Natural killer cell treated with Interleukin-12 subunit alpha and Interleukin-12 subunit beta and Interleukin-15 and Interleukin-18, amount 100 ng/mL, for 72 hours (primary cell): ENCODE data around the gene IL17REL. TPM values are rescaled to one million over a fixed set of nuclear protein-coding genes. Genes with fewer than 3 reads are reported as not detected.
A peak's percentile ranks its signal among the peaks of the same experiment; 100 is the strongest.

Experiments
- ATAC-seq, 2 donors: fragments of 150-1000 bp; cut with Tn5 transposase in 1 of 2; sonication (Bioruptor Pico), chemical (Tn5 transposase) in 1 of 2; 2 replicates each; pipeline ENCODE4 v1.10.0; 2021
- DNase-seq: peaks from one replicate; pipeline ENCODE4 v3.0.0; 2022; ENCODE audit warnings: low spot score
- H3K27ac Mint-ChIP-seq, 2 donors: 1 replicate in 1 of 2; 2 replicates in 1 of 2; pipeline ENCODE4 v1.8.0; 2022; ENCODE audit warnings: mixed read lengths in 2 of 2, mild to moderate bottlenecking in 1 of 2, moderate library complexity in 1 of 2
- H3K27me3 Mint-ChIP-seq, 2 donors: 1 replicate in 1 of 2; 2 replicates in 1 of 2; pipeline ENCODE4 v1.8.0; 2022; ENCODE audit warnings: mixed read lengths in 2 of 2
- H3K36me3 Mint-ChIP-seq: one replicate; pipeline ENCODE4 v1.8.0; 2022; ENCODE audit warnings: mixed read lengths
- H3K4me1 Mint-ChIP-seq, 2 donors: 1 replicate in 1 of 2; 2 replicates in 1 of 2; pipeline ENCODE4 v1.8.0; 2022; ENCODE audit warnings: low read depth in 2 of 2, mixed read lengths in 2 of 2, mild to moderate bottlenecking in 1 of 2
- H3K4me3 Mint-ChIP-seq: one replicate; pipeline ENCODE4 v1.8.0; 2022; ENCODE audit warnings: mixed read lengths
- H3K9me3 Mint-ChIP-seq: 2 replicates; pipeline ENCODE4 v1.8.0; 2022; ENCODE audit warnings: mixed read lengths
- total RNA-seq, 2 donors: library from RNA; stranded (reverse); gene quantifications; one replicate each; pipeline ENCODE4 v1.2.3, GENCODE V29; 2022

IL17REL gene
- total RNA-seq = not detected

- no peaks in the 10 kb centered on the region for H3K36me3 Mint-ChIP-seq
- H3K4me3 Mint-ChIP-seq = peak within 1 kb of the TSS; percentile 53
- DNase-seq (peak; percentile 59), ATAC-seq (no peak)
- peak within 1 kb of the TSS in 1 of 2 donors; percentile 32 for H3K27ac Mint-ChIP-seq
- H3K27me3 Mint-ChIP-seq = peaks cover 10 to 11% of the 10 kb centered on the region in 2 donors
- H3K4me1 Mint-ChIP-seq = peaks cover 0 to 18% of the 10 kb centered on the region in 2 donors
- H3K9me3 Mint-ChIP-seq = no peaks in the 10 kb centered on the region
Observed at GRCh38 chr22:50012211-50013181, at the start of gene IL17REL. Gene IL17REL, minus strand, starts transcription at chr22:50012765. Its CDS starts 119 bp downstream, at chr22:50012646.

GRCh38 chr22:50061824-50062355 is 49.3 kb upstream of the IL17REL start:
- H3K4me1 Mint-ChIP-seq = no peaks in the 10 kb centered on the region
- no peaks in the 10 kb centered on the region for H3K36me3 Mint-ChIP-seq

GRCh38 chr22:50061141-50061823 is 48.7 kb upstream of the IL17REL start:
- no peak for ATAC-seq
- DNase-seq = peak; percentile 55
- H3K27me3 Mint-ChIP-seq = peaks cover 0 to 3% of the 10 kb centered on the region in 2 donors
- H3K9me3 Mint-ChIP-seq = no peaks in the 10 kb centered on the region
- H3K27ac Mint-ChIP-seq = no peak overlapping the region
- H3K36me3 Mint-ChIP-seq = no peaks in the 10 kb centered on the region
- no peak overlapping the region for H3K4me3 Mint-ChIP-seq
- no peaks in the 10 kb centered on the region for H3K4me1 Mint-ChIP-seq

More at GRCh38 chr22:50061824-50062355, 49.3 kb upstream of the IL17REL start:
- no peak for DNase-seq
- ATAC-seq = no peak
- Mint-ChIP-seq H3K9me3 (no peaks in the 10 kb centered on the region), H3K27ac (no peak overlapping the region), H3K4me3 (no peak overlapping the region), H3K27me3 (peaks cover 0 to 3% of the 10 kb centered on the region in 2 donors)

- H3K4me3 Mint-ChIP-seq = no peak overlapping the region
- H3K27me3 Mint-ChIP-seq = peaks cover 0 to 3% of the 10 kb centered on the region in 2 donors
- no peaks in the 10 kb centered on the region for H3K9me3 Mint-ChIP-seq
- DNase-seq (peak; percentile 54), ATAC-seq (no peak)
- no peaks in the 10 kb centered on the region for H3K4me1 Mint-ChIP-seq
- no peak overlapping the region for H3K27ac Mint-ChIP-seq
- no peaks in the 10 kb centered on the region for H3K36me3 Mint-ChIP-seq
Observed at GRCh38 chr22:50060441-50061140, 48.0 kb upstream of the IL17REL start.

- Mint-ChIP-seq H3K9me3 (no peaks in the 10 kb centered on the region), H3K27ac (no peak overlapping the region), H3K4me1 (no peaks in the 10 kb centered on the region), H3K27me3 (peaks cover 0 to 3% of the 10 kb centered on the region in 2 donors), H3K36me3 (no peaks in the 10 kb centered on the region), H3K4me3 (no peak overlapping the region)
- ATAC-seq = no peak
- peak; percentile 39 for DNase-seq
Observed at GRCh38 chr22:50059881-50060262, 47.3 kb upstream of the IL17REL start.

- no peak overlapping the region for H3K4me3 Mint-ChIP-seq
- H3K4me1 Mint-ChIP-seq = no peaks in the 10 kb centered on the region
- no peaks in the 10 kb centered on the region for H3K9me3 Mint-ChIP-seq
- ATAC-seq (no peak), DNase-seq (peak; percentile 48)
- no peak overlapping the region for H3K27ac Mint-ChIP-seq
- no peaks in the 10 kb centered on the region for H3K36me3 Mint-ChIP-seq
- H3K27me3 Mint-ChIP-seq = peaks cover 0 to 3% of the 10 kb centered on the region in 2 donors
Observed at GRCh38 chr22:50058906-50059880, 46.6 kb upstream of the IL17REL start.

GRCh38 chr22:50058061-50058905 is 45.7 kb upstream of the IL17REL start, which contains the start of gene TTLL8:
Gene TTLL8, minus strand, starts transcription at chr22:50058298.
- no peak for ATAC-seq

GRCh38 chr22:50057278-50058060 is 44.9 kb upstream of the IL17REL start:
- Mint-ChIP-seq H3K9me3 (no peaks in the 10 kb centered on the region), H3K27ac (no peak overlapping the region), H3K27me3 (peaks cover 0 to 3% of the 10 kb centered on the region in 2 donors), H3K4me3 (no peak overlapping the region), H3K36me3 (no peaks in the 10 kb centered on the region), H3K4me1 (no peaks in the 10 kb centered on the region)
- DNase-seq (peak; percentile 16), ATAC-seq (no peak)

More at GRCh38 chr22:50058061-50058905, 45.7 kb upstream of the IL17REL start, which contains the start of gene TTLL8:
- no peak within 1 kb of the TSS for H3K27ac Mint-ChIP-seq
- H3K9me3 Mint-ChIP-seq = no peaks in the 10 kb centered on the region
- no peaks in the 10 kb centered on the region for H3K4me1 Mint-ChIP-seq
- peaks cover 0 to 3% of the 10 kb centered on the region in 2 donors for H3K27me3 Mint-ChIP-seq
- H3K4me3 Mint-ChIP-seq = no peak within 1 kb of the TSS
- peak; percentile 60 for DNase-seq
- no peaks in the 10 kb centered on the region for H3K36me3 Mint-ChIP-seq

GRCh38 chr22:50056214-50056972 is 43.8 kb upstream of the IL17REL start:
- no peaks in the 10 kb centered on the region for H3K4me1 Mint-ChIP-seq
- no peak overlapping the region for H3K4me3 Mint-ChIP-seq
- no peak overlapping the region for H3K27ac Mint-ChIP-seq
- no peak for ATAC-seq
- peaks cover 0 to 3% of the 10 kb centered on the region in 2 donors for H3K27me3 Mint-ChIP-seq
- no peaks in the 10 kb centered on the region for H3K9me3 Mint-ChIP-seq
- no peak for DNase-seq
- no peaks in the 10 kb centered on the region for H3K36me3 Mint-ChIP-seq

- H3K36me3 Mint-ChIP-seq = no peaks in the 10 kb centered on the region
- H3K9me3 Mint-ChIP-seq = no peaks in the 10 kb centered on the region
- no peak for DNase-seq
- H3K4me1 Mint-ChIP-seq = no peaks in the 10 kb centered on the region
- H3K27me3 Mint-ChIP-seq = peaks cover 0 to 3% of the 10 kb centered on the region in 2 donors
- ATAC-seq = no peak
- H3K4me3 Mint-ChIP-seq = no peak overlapping the region
- no peak overlapping the region for H3K27ac Mint-ChIP-seq
Observed at GRCh38 chr22:50053861-50054260, 41.3 kb upstream of the IL17REL start.

- Mint-ChIP-seq H3K4me1 (no peaks in the 10 kb centered on the region), H3K27me3 (no peaks in the 10 kb centered on the region), H3K36me3 (no peaks in the 10 kb centered on the region), H3K27ac (no peak overlapping the region), H3K4me3 (no peak overlapping the region), H3K9me3 (no peaks in the 10 kb centered on the region)
- DNase-seq (peak; percentile 49), ATAC-seq (no peak)
Observed at GRCh38 chr22:50051930-50052329, 39.4 kb upstream of the IL17REL start.
